ENCODE measurements around the gene SLC4A4.

The SLC4A4 gene

GRCh38 chr4:71290074-71290473 lies 48.7 kb upstream of the SLC4A4 start:
- no peak overlapping the region for H3K27ac ChIP-seq (ENCODE audit: extremely low read depth, low read depth, low read length)
- ChIA-PET POLR2A (no interaction called here), CTCF (interaction anchor here (1.1 kb wide), 1 partner anchor 105 kb away, joined by 3 read pairs; no protein-coding TSS in a partner anchor)
- H3K4me3 ChIP-seq (ENCODE audit: low read depth, low read length), result no peak overlapping the region
- H3K36me3 ChIP-seq (ENCODE audit: control insufficient read depth in 2 of 2, insufficient read depth in 1 of 2, low read length in 2 of 2), result no peaks in the 10 kb centered on the region
- no peaks in the 10 kb centered on the region for H3K9me3 ChIP-seq (ENCODE audit: control insufficient read depth, insufficient read depth, low read depth, low read length)
- no peaks in the 10 kb centered on the region for H3K4me1 ChIP-seq (ENCODE audit: control insufficient read depth, insufficient read depth, low read length)
- TF ChIP-seq ZEB2 (tag by site-specific recombination; IDR thresholded peaks at IDR 0.05), result no peak
- TF ChIP-seq OVOL3 (tag by site-specific recombination; IDR thresholded peaks at IDR 0.05), result no peak
- no peak for TF ChIP-seq ZBTB44 (tag by site-specific recombination; IDR thresholded peaks at IDR 0.05)
- TF ChIP-seq ZNF366 (tag by site-specific recombination; conservative IDR thresholded peaks at IDR 0.05), result no peak
- TF ChIP-seq ZNF785 (tag by site-specific recombination; IDR thresholded peaks at IDR 0.05), result no peak

- CTCF ChIA-PET, result interaction anchor here (1.1 kb wide), 1 partner anchor 105 kb away, joined by 3 read pairs; no protein-coding TSS in a partner anchor
- POLR2A ChIA-PET, result no interaction called here
- H3K27ac ChIP-seq (ENCODE audit: extremely low read depth, low read depth, low read length), result no peak overlapping the region
Observed at GRCh38 chr4:71290476-71290875, 48.3 kb upstream of the SLC4A4 start.

GRCh38 chr4:71292228-71292627 lies 46.6 kb upstream of the SLC4A4 start:
- Histone ChIP-seq H3K9me3 (ENCODE audit: control insufficient read depth, insufficient read depth, low read depth, low read length) (no peaks in the 10 kb centered on the region), H3K4me1 (ENCODE audit: control insufficient read depth, insufficient read depth, low read length) (no peaks in the 10 kb centered on the region), H3K4me3 (ENCODE audit: low read depth, low read length) (no peak overlapping the region), H3K27ac (ENCODE audit: extremely low read depth, low read depth, low read length) (no peak overlapping the region), H3K36me3 (ENCODE audit: control insufficient read depth in 2 of 2, insufficient read depth in 1 of 2, low read length in 2 of 2) (no peaks in the 10 kb centered on the region)
- ChIA-PET CTCF (no interaction called here), POLR2A (no interaction called here)
- TF ChIP-seq ZNF292 (tag by site-specific recombination; IDR thresholded peaks at IDR 0.05; ENCODE audit: borderline replicate concordance, low read depth) (no peak), ZNF580 (tag by site-specific recombination; IDR thresholded peaks at IDR 0.05) (no peak), ATF2 (tag by site-specific recombination; IDR thresholded peaks at IDR 0.05; ENCODE audit: low read depth) (no peak), ZNF621 (tag by site-specific recombination; IDR thresholded peaks at IDR 0.05) (no peak), KLF8 (tag by site-specific recombination; IDR thresholded peaks at IDR 0.05) (no peak), ZNF514 (tag by site-specific recombination; IDR thresholded peaks at IDR 0.05) (no peak), ZNF174 (tag by site-specific recombination; IDR thresholded peaks at IDR 0.05) (no peak), SCRT2 (tag by site-specific recombination; IDR thresholded peaks at IDR 0.05) (no peak), ZFHX2 (tag by site-specific recombination; conservative IDR thresholded peaks at IDR 0.05) (no peak), GLI2 (tag by site-specific recombination; IDR thresholded peaks at IDR 0.05; ENCODE audit: borderline replicate concordance, low read depth) (no peak), TRIM28 (IDR thresholded peaks at IDR 0.05; ENCODE audit: borderline replicate concordance, low read length) (no peak), ZNF777 (tag by site-specific recombination; IDR thresholded peaks at IDR 0.05; ENCODE audit: borderline replicate concordance) (no peak), ZNF433 (tag by site-specific recombination; IDR thresholded peaks at IDR 0.05; ENCODE audit: low read depth) (no peak), ZNF19 (tag by site-specific recombination; IDR thresholded peaks at IDR 0.05; ENCODE audit: low read depth) (no peak), HOXD13 (CRISPR knock-in tag; IDR thresholded peaks at IDR 0.05; ENCODE audit: borderline replicate concordance) (no peak)

More at GRCh38 chr4:71290476-71290875, 48.3 kb upstream of the SLC4A4 start:
- H3K36me3 ChIP-seq (ENCODE audit: control insufficient read depth in 2 of 2, insufficient read depth in 1 of 2, low read length in 2 of 2), result no peaks in the 10 kb centered on the region
- H3K4me3 ChIP-seq (ENCODE audit: low read depth, low read length), result no peak overlapping the region
- H3K4me1 ChIP-seq (ENCODE audit: control insufficient read depth, insufficient read depth, low read length), result no peaks in the 10 kb centered on the region
- no peak for TF ChIP-seq ZNF544 (tag by site-specific recombination; IDR thresholded peaks at IDR 0.05)
- no peak for TF ChIP-seq ZNF37A (tag by site-specific recombination; IDR thresholded peaks at IDR 0.05)
- TF ChIP-seq ZNF561 (tag by site-specific recombination; IDR thresholded peaks at IDR 0.05; ENCODE audit: borderline replicate concordance), result no peak
- TF ChIP-seq ZNF776 (tag by site-specific recombination; IDR thresholded peaks at IDR 0.05; ENCODE audit: borderline replicate concordance), result no peak
- no peak for TF ChIP-seq ZNF501 (tag by site-specific recombination; IDR thresholded peaks at IDR 0.05)
- TF ChIP-seq ZNF239 (tag by site-specific recombination; IDR thresholded peaks at IDR 0.05), result no peak
- no peak for TF ChIP-seq GFI1B (tag by site-specific recombination; IDR thresholded peaks at IDR 0.05)
- no peak for TF ChIP-seq ZXDB (tag by site-specific recombination; IDR thresholded peaks at IDR 0.05)
- TF ChIP-seq ZNF311 (tag by site-specific recombination; IDR thresholded peaks at IDR 0.05; ENCODE audit: borderline replicate concordance), result no peak
- no peak for TF ChIP-seq ZNF664 (tag by site-specific recombination; IDR thresholded peaks at IDR 0.05)
- no peak for TF ChIP-seq ZNF677 (tag by site-specific recombination; IDR thresholded peaks at IDR 0.05)
- no peak for TF ChIP-seq ZNF274 (IDR thresholded peaks at IDR 0.05; ENCODE audit: low read length)
- TF ChIP-seq ZNF274 (tag by site-specific recombination; IDR thresholded peaks at IDR 0.05; ENCODE audit: borderline replicate concordance), result no peak
- TF ChIP-seq ZNF18 (tag by site-specific recombination; IDR thresholded peaks at IDR 0.05), result no peak
- TF ChIP-seq ZNF169 (tag by site-specific recombination; IDR thresholded peaks at IDR 0.05), result no peak
- no peak for TF ChIP-seq ZNF2 (tag by site-specific recombination; IDR thresholded peaks at IDR 0.05)
- no peaks in the 10 kb centered on the region for H3K9me3 ChIP-seq (ENCODE audit: control insufficient read depth, insufficient read depth, low read depth, low read length)

Data from HEK293 (cell line).